OCI-LY3 (cell line): ENCODE measurements around the gene HEATR5B.

Source experiments
- H2AFZ ChIP-seq: fragments of 200-600, 300-600 bp; shearing (Covaris generic); 2 replicates; pipeline ENCODE4 v1.6.0; 2014; ENCODE audit warnings: antibody characterized with exemption, low read depth, low read length
- H3K27ac ChIP-seq: fragments of 200-600, 300-600 bp; sonication (generic); 2 replicates; pipeline ENCODE4 v1.5.1; 2014; ENCODE audit warnings: mild to moderate bottlenecking, low read length, moderate library complexity, mixed read lengths
- H3K27me3 ChIP-seq: fragments of 200-600, 300-600 bp; sonication (generic); 2 replicates; pipeline ENCODE4 v1.6.1; 2014; ENCODE audit warnings: low read depth, low read length, mixed read lengths
- H3K36me3 ChIP-seq: fragments of 200-600, 300-600 bp; sonication (generic); replicated peaks from 2 replicates; pipeline ENCODE3; 2014; ENCODE audit warnings: low read depth, low read length, mixed read lengths
- H3K4me1 ChIP-seq: fragments of 300-600, 200-600 bp; sonication (generic); 2 replicates; pipeline ENCODE4 v1.6.1; 2014; ENCODE audit warnings: low read length, mixed read lengths
- H3K4me2 ChIP-seq: fragments of 200-600, 300-600 bp; sonication (generic); 2 replicates; pipeline ENCODE4 v1.6.1; 2014; ENCODE audit warnings: low read length, mixed read lengths
- H3K4me3 ChIP-seq: fragments of 300-600, 200-600 bp; sonication (generic); 2 replicates; pipeline ENCODE4 v1.5.1; 2014; ENCODE audit warnings: antibody characterized with exemption, mild to moderate bottlenecking, low read length, moderate library complexity
- H3K79me2 ChIP-seq: fragments of 300-600, 200-600 bp; shearing (Covaris generic); 2 replicates; pipeline ENCODE4 v1.6.1; 2014; ENCODE audit warnings: mild to moderate bottlenecking, low read length, mixed read lengths
- H3K9ac ChIP-seq: fragments of 300-600, 200-600 bp; shearing (Covaris generic); 2 replicates; pipeline ENCODE4 v1.6.0; 2014; ENCODE audit warnings: mild to moderate bottlenecking, low read length, moderate library complexity
- H3K9me3 ChIP-seq: fragments of 200-600, 300-600 bp; shearing (Covaris generic); 2 replicates; pipeline ENCODE4 v1.6.1; 2014; ENCODE audit warnings: low read length, mixed read lengths; ENCODE audit not compliant: insufficient read depth
- H4K20me1 ChIP-seq: fragments of 200-600, 300-600 bp; sonication (generic); 2 replicates; pipeline ENCODE4 v1.6.1; 2016; ENCODE audit warnings: low read length, mixed read lengths; ENCODE audit not compliant: insufficient read depth
- EZH2phosphoT487 ChIP-seq: fragments of 200-600 bp; shearing (Covaris generic); IDR thresholded peaks from 2 replicates; pipeline ENCODE4 v1.6.1; 2018; ENCODE audit warnings: antibody characterized with exemption, mixed run types, low read depth
- TF ChIP-seq, protein P1 (sequence below): fragments of 200-600, 300-600 bp; sonication (generic); IDR thresholded peaks from 2 replicates; pipeline ENCODE4 v1.5.1; 2014; ENCODE audit warnings: antibody characterized with exemption, low read length, low read depth

Gene HEATR5B

DNA sequence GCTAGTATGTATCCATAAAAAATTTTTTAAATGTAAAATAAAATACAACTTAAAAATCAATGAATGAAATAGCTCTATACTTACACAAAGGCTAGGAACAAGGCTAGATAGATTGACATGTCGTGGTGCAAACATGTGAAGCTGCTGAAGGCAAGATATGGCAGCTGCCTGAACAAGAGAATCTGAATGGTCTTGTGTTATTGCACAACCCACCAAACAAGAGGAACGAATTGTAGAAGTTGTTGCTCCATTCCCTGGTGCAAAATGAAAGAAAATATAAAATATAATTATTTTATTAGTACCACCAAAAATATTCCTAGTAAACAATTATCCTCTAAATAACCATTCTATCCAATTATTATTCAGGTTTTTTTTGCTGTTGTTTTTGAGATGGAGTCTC, 46.4 kb downstream of the HEATR5B start:
- H3K79me2 ChIP-seq, result no peaks in the 10 kb centered on the region
- no peak overlapping the region for H2AFZ ChIP-seq
- no peak for TF ChIP-seq EZH2phosphoT487
- TF ChIP-seq, protein P1, sequence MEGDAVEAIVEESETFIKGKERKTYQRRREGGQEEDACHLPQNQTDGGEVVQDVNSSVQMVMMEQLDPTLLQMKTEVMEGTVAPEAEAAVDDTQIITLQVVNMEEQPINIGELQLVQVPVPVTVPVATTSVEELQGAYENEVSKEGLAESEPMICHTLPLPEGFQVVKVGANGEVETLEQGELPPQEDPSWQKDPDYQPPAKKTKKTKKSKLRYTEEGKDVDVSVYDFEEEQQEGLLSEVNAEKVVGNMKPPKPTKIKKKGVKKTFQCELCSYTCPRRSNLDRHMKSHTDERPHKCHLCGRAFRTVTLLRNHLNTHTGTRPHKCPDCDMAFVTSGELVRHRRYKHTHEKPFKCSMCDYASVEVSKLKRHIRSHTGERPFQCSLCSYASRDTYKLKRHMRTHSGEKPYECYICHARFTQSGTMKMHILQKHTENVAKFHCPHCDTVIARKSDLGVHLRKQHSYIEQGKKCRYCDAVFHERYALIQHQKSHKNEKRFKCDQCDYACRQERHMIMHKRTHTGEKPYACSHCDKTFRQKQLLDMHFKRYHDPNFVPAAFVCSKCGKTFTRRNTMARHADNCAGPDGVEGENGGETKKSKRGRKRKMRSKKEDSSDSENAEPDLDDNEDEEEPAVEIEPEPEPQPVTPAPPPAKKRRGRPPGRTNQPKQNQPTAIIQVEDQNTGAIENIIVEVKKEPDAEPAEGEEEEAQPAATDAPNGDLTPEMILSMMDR, result no peak
- H3K27ac ChIP-seq, result no peak overlapping the region
- H3K9ac ChIP-seq, result no peak overlapping the region
- no peaks in the 10 kb centered on the region for H4K20me1 ChIP-seq
- no peaks in the 10 kb centered on the region for H3K9me3 ChIP-seq
- no peak overlapping the region for H3K4me2 ChIP-seq
- no peaks in the 10 kb centered on the region for H3K27me3 ChIP-seq
- peaks cover 5% of the 10 kb centered on the region for H3K36me3 ChIP-seq
- no peaks in the 10 kb centered on the region for H3K4me1 ChIP-seq
- no peak overlapping the region for H3K4me3 ChIP-seq

DNA sequence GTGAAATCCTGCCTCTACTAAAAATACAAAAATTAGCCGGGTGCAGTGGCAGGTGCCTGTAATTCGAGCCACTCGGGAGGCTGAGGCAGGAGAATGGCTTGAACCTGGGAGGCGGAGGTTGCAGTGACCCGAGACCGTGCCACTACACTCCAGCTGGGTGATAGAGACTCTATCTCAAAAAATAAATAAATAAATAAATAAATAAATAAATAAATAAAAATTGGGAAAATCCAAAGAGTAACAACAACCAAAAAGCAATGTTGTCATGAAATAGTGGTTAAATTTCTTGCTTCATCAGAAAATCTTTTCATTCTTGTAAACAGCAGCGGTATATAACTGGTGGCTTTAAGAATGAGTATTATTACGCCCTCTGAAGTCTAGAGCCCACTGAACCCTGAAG, 54.4 kb downstream of the HEATR5B start:
- H3K27ac ChIP-seq, result no peak overlapping the region
- H3K4me2 ChIP-seq, result no peak overlapping the region
- H3K79me2 ChIP-seq, result no peaks in the 10 kb centered on the region
- H3K4me3 ChIP-seq, result no peak overlapping the region
- no peak overlapping the region for H3K9ac ChIP-seq
- H3K36me3 ChIP-seq, result peaks cover 10% of the 10 kb centered on the region
- no peaks in the 10 kb centered on the region for H3K4me1 ChIP-seq
- no peaks in the 10 kb centered on the region for H3K9me3 ChIP-seq
- no peak overlapping the region for H2AFZ ChIP-seq
- no peaks in the 10 kb centered on the region for H4K20me1 ChIP-seq
- TF ChIP-seq, protein P1, result no peak
- no peak for TF ChIP-seq EZH2phosphoT487
- H3K27me3 ChIP-seq, result no peaks in the 10 kb centered on the region

DNA sequence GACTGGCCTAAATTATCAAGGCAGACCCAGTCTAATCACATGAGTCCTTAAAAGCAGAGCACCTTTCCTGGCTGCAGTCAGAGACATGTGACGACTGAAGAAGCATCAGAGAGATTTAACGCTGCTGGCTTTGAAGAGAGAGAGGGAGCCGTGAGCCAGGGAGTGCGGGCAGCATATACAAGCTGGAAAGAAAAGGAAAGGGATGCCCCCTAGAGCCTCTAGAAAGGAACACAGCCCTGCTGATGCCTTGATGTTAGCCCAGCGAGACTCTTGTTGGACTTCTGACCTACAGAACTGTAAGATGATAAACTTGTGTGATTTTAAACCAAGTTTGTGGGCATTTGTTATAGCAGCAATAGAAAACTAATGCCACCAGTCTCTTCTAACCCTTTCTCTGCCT, 58.1 kb downstream of the HEATR5B start:
- no peaks in the 10 kb centered on the region for H3K9me3 ChIP-seq
- H3K79me2 ChIP-seq, result no peaks in the 10 kb centered on the region
- no peak overlapping the region for H3K9ac ChIP-seq
- TF ChIP-seq, protein P1, result peak; percentile 21; the same call in 1 of the 2 replicates
- no peak for TF ChIP-seq EZH2phosphoT487
- peaks cover 14% of the 10 kb centered on the region for H3K36me3 ChIP-seq
- H3K27me3 ChIP-seq, result no peaks in the 10 kb centered on the region
- no peak overlapping the region for H3K4me3 ChIP-seq
- no peaks in the 10 kb centered on the region for H3K4me1 ChIP-seq
- H2AFZ ChIP-seq, result no peak overlapping the region
- no peaks in the 10 kb centered on the region for H4K20me1 ChIP-seq
- no peak overlapping the region for H3K27ac ChIP-seq
- no peak overlapping the region for H3K4me2 ChIP-seq

DNA sequence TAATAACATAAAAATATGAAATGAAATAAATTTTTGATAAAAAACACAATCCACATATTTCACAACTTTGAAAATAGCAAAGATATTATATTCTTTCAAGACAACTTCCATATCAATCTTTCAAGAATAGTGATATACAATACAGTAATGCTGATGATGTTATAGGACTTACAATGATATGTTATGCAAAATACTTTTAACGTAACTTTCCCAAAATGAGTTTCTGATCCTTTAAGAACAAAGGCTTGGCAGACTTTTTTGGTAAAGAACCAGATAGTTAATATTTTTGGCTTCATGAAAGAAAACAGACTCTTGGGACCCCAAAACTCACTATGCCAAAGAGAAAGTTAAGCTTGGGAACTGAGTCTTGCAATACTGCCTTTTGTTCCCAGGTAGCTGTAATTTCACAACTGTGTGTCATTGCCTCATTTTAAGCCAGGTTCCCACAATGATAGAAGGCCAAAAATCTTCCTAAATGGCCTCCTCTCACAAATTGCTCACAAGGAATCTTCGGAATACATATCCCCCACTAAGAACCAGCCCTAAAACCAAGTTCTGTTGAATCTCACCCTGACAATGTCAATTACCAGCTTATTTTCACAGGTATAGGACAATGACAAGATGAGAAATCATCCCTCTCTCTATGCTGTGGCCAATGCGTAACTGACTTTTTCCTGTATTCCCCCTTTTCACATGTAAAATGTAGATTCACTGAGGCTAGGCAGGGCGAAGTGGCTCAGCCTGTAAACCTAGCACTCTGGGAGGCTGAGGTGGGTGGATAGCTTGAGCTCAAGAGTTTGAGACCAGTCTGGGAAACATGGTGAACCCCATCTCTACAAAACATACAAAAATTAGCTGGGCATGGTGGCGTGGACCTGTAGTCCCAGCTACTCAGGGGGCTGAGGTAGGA, 63.0 kb downstream of the HEATR5B start:
- TF ChIP-seq, protein P1, result no peak
- TF ChIP-seq EZH2phosphoT487, result no peak
- Histone ChIP-seq H3K4me3 (no peak overlapping the region), H3K9ac (no peak overlapping the region), H3K27ac (no peak overlapping the region), H4K20me1 (no peaks in the 10 kb centered on the region), H3K36me3 (peaks cover 18% of the 10 kb centered on the region), H3K4me1 (no peaks in the 10 kb centered on the region), H3K27me3 (no peaks in the 10 kb centered on the region), H3K79me2 (no peaks in the 10 kb centered on the region), H3K9me3 (no peaks in the 10 kb centered on the region), H2AFZ (no peak overlapping the region), H3K4me2 (no peak overlapping the region)
